ENCODE results near the gene GIMAP6.
"Not testable (repeated sequence)": the region's sequence is repeated elsewhere in the genome, so short reads cannot be mapped to it uniquely, and the experiment has no call there.

The GIMAP6 gene

DNA sequence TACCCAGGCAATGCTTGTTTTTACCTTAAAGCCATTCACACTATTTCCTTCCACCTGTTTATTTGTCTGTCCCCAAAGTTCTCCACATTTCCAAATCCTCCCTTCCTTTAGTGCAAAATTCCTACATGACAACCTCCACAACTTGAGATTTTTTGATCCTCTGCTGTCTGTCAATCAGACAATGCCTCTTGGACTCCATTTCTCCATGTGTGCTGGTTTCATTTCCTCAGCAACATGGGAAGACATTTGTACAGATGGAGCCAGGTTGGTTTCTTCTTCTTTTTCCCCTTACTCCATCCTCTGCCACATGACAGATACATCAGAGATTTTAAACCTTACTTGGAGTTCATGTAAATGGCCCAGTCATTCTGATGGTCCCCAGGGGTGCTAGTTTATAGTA lies 34.2 kb upstream of the GIMAP6 start:
- no peak overlapping the region for H3K4me3 ChIP-seq (replicated peaks; ENCODE audit: low read depth, low read length)
- TF ChIP-seq CTCF (IDR thresholded peaks at IDR 0.05; ENCODE audit: low read length, missing control alignments) = no peak
- no peak for DNase-seq (ENCODE audit: low read depth)

DNA sequence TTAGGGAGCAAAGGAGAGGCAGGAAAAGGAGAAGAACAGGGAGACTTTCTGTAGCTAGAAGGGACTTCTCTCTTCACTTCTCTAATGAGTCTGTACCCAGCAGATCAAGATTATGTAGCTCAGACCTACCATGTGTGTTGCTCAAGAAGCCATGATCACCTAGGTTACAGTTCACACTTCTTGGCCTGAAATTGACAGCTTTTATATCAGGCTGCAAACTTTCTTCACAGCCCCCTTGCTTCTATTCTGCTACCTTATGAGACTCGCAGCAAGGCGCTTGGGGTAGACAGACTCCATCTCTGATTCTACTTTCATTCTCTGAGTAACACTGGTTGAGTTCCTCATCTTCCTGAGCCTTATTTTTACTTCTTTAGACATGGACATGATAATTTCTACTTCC lies 33.7 kb upstream of the GIMAP6 start:
- no peak for DNase-seq (ENCODE audit: low read depth)
- no peak for TF ChIP-seq CTCF (IDR thresholded peaks at IDR 0.05; ENCODE audit: low read length, missing control alignments)
- H3K4me3 ChIP-seq (replicated peaks; ENCODE audit: low read depth, low read length) = no peak overlapping the region

DNA sequence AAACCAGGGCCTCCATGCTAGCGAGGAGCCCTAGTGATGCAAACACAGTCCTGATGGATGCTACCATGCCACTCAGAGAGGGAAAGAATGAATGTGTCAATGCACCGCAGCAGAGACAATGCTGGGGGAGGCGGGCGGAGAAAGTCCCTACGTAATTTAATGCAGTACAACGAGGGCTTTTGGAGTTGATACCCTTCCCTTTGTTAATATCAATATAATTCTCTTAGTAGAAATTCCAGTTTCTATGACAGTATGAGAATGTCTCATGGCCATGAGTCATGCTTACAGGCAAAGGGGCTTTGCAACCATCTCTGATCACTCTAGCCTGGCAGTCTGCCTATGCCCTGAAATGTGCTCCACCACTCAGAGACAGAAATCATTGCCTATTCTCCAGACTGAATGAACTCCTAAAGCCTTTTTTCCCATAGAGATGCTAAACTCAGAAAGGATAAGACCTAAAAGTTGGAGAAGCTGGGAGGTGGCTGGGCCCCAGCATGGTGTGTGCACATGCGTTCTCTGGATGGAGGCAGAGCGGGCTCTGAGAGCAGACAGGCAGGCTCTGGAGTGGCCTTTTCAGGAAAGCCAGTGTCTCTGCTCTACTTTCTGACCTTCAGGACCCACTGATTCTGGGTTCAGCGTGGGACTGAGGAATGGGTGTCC lies 33.0 kb upstream of the GIMAP6 start:
- H3K4me3 ChIP-seq (replicated peaks; ENCODE audit: low read depth, low read length) = no peak overlapping the region
- no peak for DNase-seq (ENCODE audit: low read depth)

GRCh38 chr7:150663802-150664494 lies 31.8 kb upstream of the GIMAP6 start:
- DNase-seq (ENCODE audit: low read depth) = no peak
- no peak for TF ChIP-seq CTCF (IDR thresholded peaks at IDR 0.05; ENCODE audit: low read length, missing control alignments)
- H3K4me3 ChIP-seq (replicated peaks; ENCODE audit: low read depth, low read length) = no peak overlapping the region

More for the DNA sequence above, 33.0 kb upstream of the GIMAP6 start:
- TF ChIP-seq CTCF (IDR thresholded peaks at IDR 0.05; ENCODE audit: low read length, missing control alignments) = no peak

DNA sequence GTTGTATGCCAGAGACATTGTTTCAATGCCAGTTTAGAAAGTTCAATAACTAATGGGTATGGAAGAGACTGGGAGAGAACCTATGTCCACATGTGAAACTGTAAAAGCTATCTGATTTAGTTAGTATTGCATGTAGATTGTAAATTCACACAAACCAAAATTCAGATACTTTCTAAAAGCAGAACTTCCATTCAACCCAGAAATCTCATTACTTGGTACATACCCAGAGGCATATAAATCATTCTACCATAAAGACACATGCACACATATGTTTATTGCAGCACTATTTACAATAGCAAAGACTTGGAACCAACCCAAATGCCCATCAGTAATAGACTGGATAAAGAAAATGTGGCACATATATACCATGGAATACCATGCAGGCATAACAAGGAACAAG lies 30.6 kb upstream of the GIMAP6 start:
- not testable (repeated sequence) for DNase-seq (ENCODE audit: low read depth); H3K4me3 ChIP-seq (replicated peaks; ENCODE audit: low read depth, low read length)

- no peak for DNase-seq (ENCODE audit: low read depth)
- H3K4me3 ChIP-seq (replicated peaks; ENCODE audit: low read depth, low read length) = no peak overlapping the region
- no peak for TF ChIP-seq CTCF (IDR thresholded peaks at IDR 0.05; ENCODE audit: low read length, missing control alignments)
Observed at GRCh38 chr7:150660939-150661613, 28.9 kb upstream of the GIMAP6 start.

DNA sequence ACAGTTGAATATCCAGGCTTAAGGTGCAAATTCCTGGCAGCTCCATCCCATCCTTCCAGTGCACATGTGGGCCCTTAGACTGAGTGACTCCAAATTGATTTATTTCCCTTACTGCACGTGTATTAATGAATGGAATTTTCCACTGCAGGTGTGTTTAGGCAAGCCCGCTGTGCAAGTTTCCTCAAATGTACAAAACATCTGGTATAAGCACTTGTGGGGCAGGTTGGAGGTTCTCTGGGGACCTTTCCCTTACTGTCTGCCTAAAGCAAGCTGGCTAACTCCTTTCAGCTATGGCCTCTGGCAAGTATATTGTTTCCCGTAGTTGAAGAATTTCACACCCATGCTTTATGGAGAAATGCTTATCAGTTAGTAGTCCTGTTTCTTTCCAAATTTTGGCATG lies 25.3 kb upstream of the GIMAP6 start:
- H3K4me3 ChIP-seq (replicated peaks; ENCODE audit: low read depth, low read length) = no peak overlapping the region
- TF ChIP-seq CTCF (IDR thresholded peaks at IDR 0.05; ENCODE audit: low read length, missing control alignments) = no peak
- no peak for DNase-seq (ENCODE audit: low read depth)

All from fibroblast of pulmonary artery (primary cell).